Neural cell (in vitro differentiated cells): ENCODE results near the gene CFAP61. TPM values are rescaled to one million over a fixed set of nuclear protein-coding genes. Genes with fewer than 3 reads are reported as not detected.

ENCODE experiments used
- H2AFZ ChIP-seq: fragments of 200-600, 300-800 bp; sonication (generic), shearing (Covaris generic); 2 replicates; pipeline ENCODE4 v1.6.0; 2014; ENCODE audit warnings: low read depth, mild to moderate bottlenecking, antibody characterized with exemption, low read length, moderate library complexity
- H3F3A ChIP-seq: fragments of 200-600 bp; shearing (Covaris generic); 2 replicates; pipeline ENCODE4 v1.6.1; 2016; ENCODE audit warnings: mild to moderate bottlenecking, moderate library complexity, mixed read lengths, antibody characterized with exemption, low read length; ENCODE audit not compliant: insufficient read depth, poor library complexity, severe bottlenecking
- H3K27ac ChIP-seq: fragments of 200-600, 300-800 bp; sonication (generic), shearing (Covaris generic); 2 replicates; pipeline ENCODE4 v1.5.1; 2014; ENCODE audit warnings: mild to moderate bottlenecking, low read length, moderate library complexity
- H3K27me3 ChIP-seq: fragments of 300-800, 200-600 bp; sonication (generic), shearing (Covaris generic); 2 replicates; pipeline ENCODE4 v1.6.0; 2014; ENCODE audit warnings: mild to moderate bottlenecking, low read depth, low read length, moderate library complexity; ENCODE audit not compliant: insufficient read depth
- H3K36me3 ChIP-seq: fragments of 300-800, 200-600 bp; sonication (generic), shearing (Covaris generic); 2 replicates; pipeline ENCODE4 v1.5.1; 2014; ENCODE audit warnings: mild to moderate bottlenecking, antibody characterized with exemption, low read length, moderate library complexity; ENCODE audit not compliant: insufficient read depth
- H3K4me2 ChIP-seq: fragments of 300-800, 200-600 bp; sonication (generic), shearing (Covaris generic); 2 replicates; pipeline ENCODE4 v1.6.0; 2014; ENCODE audit warnings: mild to moderate bottlenecking, low read length
- H3K4me3 ChIP-seq: fragments of 300-800, 200-600 bp; sonication (generic), shearing (Covaris generic); 2 replicates; pipeline ENCODE4 v1.5.1; 2014; ENCODE audit warnings: mild to moderate bottlenecking, low read length, moderate library complexity
- H3K79me2 ChIP-seq: fragments of 200-600 bp; shearing (Covaris generic); replicated peaks from 2 replicates; pipeline ENCODE4 v1.6.0; 2014; ENCODE audit warnings: mild to moderate bottlenecking, low read length, moderate library complexity; ENCODE audit not compliant: insufficient read depth
- H3K9ac ChIP-seq: fragments of 300-800, 200-600 bp; sonication (generic), shearing (Covaris generic); 2 replicates; pipeline ENCODE4 v1.6.1; 2016; ENCODE audit warnings: mild to moderate bottlenecking, low read length, mixed read lengths
- H3K9me2 ChIP-seq: fragments of 200-600 bp; shearing (Covaris generic); 2 replicates; pipeline ENCODE4 v1.6.1; 2016; ENCODE audit warnings: mild to moderate bottlenecking, low read length, mixed read lengths; ENCODE audit not compliant: insufficient read depth
- H3K9me3 ChIP-seq: fragments of 200-600, 300-800 bp; sonication (generic), shearing (Covaris generic); 2 replicates; pipeline ENCODE4 v1.6.1; 2016; ENCODE audit warnings: mild to moderate bottlenecking, mixed run types, low read length, moderate library complexity, mixed read lengths
- H4K20me1 ChIP-seq: fragments of 200-600 bp; shearing (Covaris generic); 2 replicates; pipeline ENCODE4 v1.6.1; 2016; ENCODE audit warnings: mild to moderate bottlenecking, mixed run types; ENCODE audit not compliant: insufficient read depth
- CTCF ChIP-seq: fragments of 450-650 bp; IDR thresholded peaks from 2 replicates; pipeline ENCODE4 v1.5.1; 2014; ENCODE audit warnings: antibody characterized with exemption, mild to moderate bottlenecking, moderate library complexity; ENCODE audit not compliant: poor library complexity, severe bottlenecking
- EP300 ChIP-seq: fragments of 450-650 bp; conservative IDR thresholded peaks from 2 replicates; pipeline ENCODE4 v1.6.1; 2014; ENCODE audit warnings: antibody characterized with exemption, mild to moderate bottlenecking, moderate library complexity; ENCODE audit not compliant: poor library complexity, severe bottlenecking
- EZH2 ChIP-seq: fragments of 200-600, 300-800 bp; shearing (Covaris generic), sonication (generic); IDR thresholded peaks from 2 replicates; pipeline ENCODE4 v1.6.1; 2014; ENCODE audit warnings: antibody characterized with exemption, low read length, borderline replicate concordance, mild to moderate bottlenecking; ENCODE audit not compliant: insufficient read depth, poor library complexity, severe bottlenecking
- MXI1 ChIP-seq: fragments of 450-650 bp; conservative IDR thresholded peaks from 2 replicates; pipeline ENCODE4 v1.6.1; 2014; ENCODE audit warnings: antibody characterized with exemption, mild to moderate bottlenecking; ENCODE audit not compliant: poor library complexity, severe bottlenecking
- POLR2AphosphoS5 ChIP-seq: IDR thresholded peaks from 2 replicates; pipeline ENCODE4 v1.6.1; 2012
- RAD21 ChIP-seq: fragments of 450-650 bp; conservative IDR thresholded peaks from 2 replicates; pipeline ENCODE4 v1.6.1; 2014; ENCODE audit warnings: antibody characterized with exemption, mild to moderate bottlenecking, moderate library complexity
- REST ChIP-seq: IDR thresholded peaks from 2 replicates; pipeline ENCODE4 v1.6.1; 2012; ENCODE audit warnings: borderline replicate concordance
- SMC3 ChIP-seq: fragments of 450-650 bp; conservative IDR thresholded peaks from 2 replicates; pipeline ENCODE4 v1.6.1; 2014; ENCODE audit warnings: antibody characterized with exemption, mild to moderate bottlenecking, moderate library complexity; ENCODE audit not compliant: poor library complexity
- TAF1 ChIP-seq: IDR thresholded peaks from 2 replicates; pipeline ENCODE4 v1.6.1; 2012; ENCODE audit warnings: low read depth
- polyA plus RNA-seq: library from polyadenylated mRNA; depleted of rRNA; stranded (reverse); fragments of >200 nt; gene quantifications from 2 replicates; pipeline ENCODE4 v1.2.3, GENCODE V29; 2014

Gene CFAP61
- polyA plus RNA-seq, 1 donor from 2014 or later, result 0.42 TPM

GRCh38 chr20:20395087-20395486 lies 342.8 kb downstream of the CFAP61 start:
- no peak for TF ChIP-seq SMC3
- TF ChIP-seq EP300, result no peak
- no peak for TF ChIP-seq TAF1
- TF ChIP-seq MXI1, result no peak
- TF ChIP-seq REST, result no peak
- TF ChIP-seq EZH2, result no peak
- no peak for TF ChIP-seq CTCF
- TF ChIP-seq POLR2AphosphoS5, result no peak
- TF ChIP-seq RAD21, result no peak
- Histone ChIP-seq H3K27me3 (no peaks in the 10 kb centered on the region), H4K20me1 (no peaks in the 10 kb centered on the region), H3K79me2 (no peaks in the 10 kb centered on the region), H2AFZ (no peak overlapping the region), H3K36me3 (no peaks in the 10 kb centered on the region), H3K9me2 (no peaks in the 10 kb centered on the region), H3K4me2 (no peak overlapping the region), H3K27ac (no peak overlapping the region), H3F3A (no peaks in the 10 kb centered on the region), H3K9me3 (no peaks in the 10 kb centered on the region), H3K9ac (no peak overlapping the region), H3K4me3 (no peak overlapping the region)

GRCh38 chr20:20395903-20396568 lies 343.7 kb downstream of the CFAP61 start:
- Histone ChIP-seq H3K27ac (no peak overlapping the region), H3K4me2 (no peak overlapping the region), H4K20me1 (no peaks in the 10 kb centered on the region)

More at GRCh38 chr20:20395903-20396568, 343.7 kb downstream of the CFAP61 start:
- Histone ChIP-seq H3K9me3 (no peaks in the 10 kb centered on the region), H3K27me3 (no peaks in the 10 kb centered on the region), H3F3A (no peaks in the 10 kb centered on the region), H2AFZ (no peak overlapping the region), H3K4me3 (no peak overlapping the region), H3K79me2 (no peaks in the 10 kb centered on the region), H3K9me2 (no peaks in the 10 kb centered on the region), H3K36me3 (no peaks in the 10 kb centered on the region), H3K9ac (no peak overlapping the region)
- no peak for TF ChIP-seq REST
